ENCODE measurements around the gene NLGN1.

Gene NLGN1

DNA sequence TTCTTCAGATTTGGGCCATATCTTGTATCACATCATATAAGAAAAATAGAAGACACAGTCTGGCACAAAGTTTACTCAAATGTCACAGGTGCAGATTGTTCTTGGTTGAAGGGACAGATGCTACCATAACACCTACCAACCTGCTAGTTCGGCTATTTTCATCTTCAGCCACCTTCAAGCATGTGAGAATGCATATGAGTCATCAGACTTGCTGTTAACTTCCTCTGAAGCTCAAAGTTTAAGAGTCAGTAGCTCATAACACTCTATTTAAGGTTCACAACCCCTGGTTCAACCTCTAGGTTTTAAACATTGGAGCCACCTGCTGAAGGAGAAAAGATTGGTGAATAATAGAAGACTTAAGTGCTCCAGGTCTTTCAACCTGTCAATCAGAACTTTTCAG is 522.8 kb downstream of the NLGN1 start:
- H3K9ac ChIP-seq (ENCODE audit: low read length), result no peak overlapping the region
- H3K4me3 ChIP-seq (ENCODE audit: low read depth in 1 of 2, low read length in 2 of 2), result no peak overlapping the region
- no peak overlapping the region for H3K27ac ChIP-seq (ENCODE audit: low read depth, low read length)

DNA sequence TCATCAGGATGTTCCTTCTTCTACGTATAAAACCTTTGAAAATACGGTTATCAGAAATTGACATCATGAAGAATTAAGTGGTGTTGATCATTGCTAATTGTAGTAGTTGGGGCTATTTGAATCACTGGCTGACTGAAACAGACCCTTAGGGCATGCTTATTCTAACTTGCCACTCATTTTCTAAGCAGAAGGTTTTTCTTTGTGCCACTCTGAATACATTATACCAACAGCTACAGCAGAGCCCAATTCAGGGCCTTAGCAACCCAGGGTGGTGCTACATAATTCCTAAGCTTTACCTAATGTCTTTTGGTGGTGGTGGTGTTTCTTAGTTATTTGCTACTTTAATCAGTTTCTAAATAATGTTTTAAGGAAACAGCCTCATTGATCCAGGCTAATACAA is 524.2 kb downstream of the NLGN1 start:
- H3K27ac ChIP-seq (ENCODE audit: low read depth, low read length), result no peak overlapping the region
- H3K9ac ChIP-seq (ENCODE audit: low read length), result no peak overlapping the region

More for the DNA sequence above, 522.8 kb downstream of the NLGN1 start:
- no peaks in the 10 kb centered on the region for H3K36me3 ChIP-seq (ENCODE audit: insufficient read depth, low read length)
- no peaks in the 10 kb centered on the region for H3K4me1 ChIP-seq (ENCODE audit: insufficient read depth, low read length)
- no peaks in the 10 kb centered on the region for H3K9me3 ChIP-seq (ENCODE audit: low read length)
- H3K27me3 ChIP-seq (ENCODE audit: control insufficient read depth in 1 of 2, insufficient read depth in 2 of 2, low read length in 2 of 2), result no peaks in the 10 kb centered on the region

DNA sequence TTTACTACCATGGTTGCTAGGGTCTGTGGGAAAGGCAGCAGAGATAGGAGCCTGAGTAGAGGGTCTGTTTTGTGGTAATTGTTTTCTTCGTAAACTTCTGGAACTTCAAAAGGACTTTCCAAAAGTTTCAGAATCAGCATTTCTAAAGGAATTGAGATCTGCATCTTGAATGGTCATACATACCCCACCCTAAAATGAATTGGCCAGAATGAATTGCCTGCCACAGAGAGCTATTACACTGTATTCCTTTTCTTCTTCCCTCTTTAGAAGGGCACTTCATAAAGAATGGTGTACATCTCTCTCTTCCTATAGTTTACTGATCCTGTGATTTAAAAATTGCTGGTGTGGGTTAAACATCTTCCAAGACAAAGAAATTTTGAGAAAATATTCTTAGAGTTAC is 525.7 kb downstream of the NLGN1 start:
- Histone ChIP-seq H3K36me3 (ENCODE audit: insufficient read depth, low read length) (no peaks in the 10 kb centered on the region), H3K4me1 (ENCODE audit: insufficient read depth, low read length) (no peaks in the 10 kb centered on the region), H3K27ac (ENCODE audit: low read depth, low read length) (no peak overlapping the region), H3K4me3 (ENCODE audit: low read depth in 1 of 2, low read length in 2 of 2) (no peak overlapping the region), H3K9me3 (ENCODE audit: low read length) (no peaks in the 10 kb centered on the region), H3K27me3 (ENCODE audit: control insufficient read depth in 1 of 2, insufficient read depth in 2 of 2, low read length in 2 of 2) (no peaks in the 10 kb centered on the region), H3K9ac (ENCODE audit: low read length) (no peak overlapping the region)

More for the DNA sequence above, 524.2 kb downstream of the NLGN1 start:
- no peaks in the 10 kb centered on the region for H3K9me3 ChIP-seq (ENCODE audit: low read length)
- no peaks in the 10 kb centered on the region for H3K36me3 ChIP-seq (ENCODE audit: insufficient read depth, low read length)
- H3K4me1 ChIP-seq (ENCODE audit: insufficient read depth, low read length), result no peaks in the 10 kb centered on the region
- H3K4me3 ChIP-seq (ENCODE audit: low read depth in 1 of 2, low read length in 2 of 2), result no peak overlapping the region
- H3K27me3 ChIP-seq (ENCODE audit: control insufficient read depth in 1 of 2, insufficient read depth in 2 of 2, low read length in 2 of 2), result no peaks in the 10 kb centered on the region

DNA sequence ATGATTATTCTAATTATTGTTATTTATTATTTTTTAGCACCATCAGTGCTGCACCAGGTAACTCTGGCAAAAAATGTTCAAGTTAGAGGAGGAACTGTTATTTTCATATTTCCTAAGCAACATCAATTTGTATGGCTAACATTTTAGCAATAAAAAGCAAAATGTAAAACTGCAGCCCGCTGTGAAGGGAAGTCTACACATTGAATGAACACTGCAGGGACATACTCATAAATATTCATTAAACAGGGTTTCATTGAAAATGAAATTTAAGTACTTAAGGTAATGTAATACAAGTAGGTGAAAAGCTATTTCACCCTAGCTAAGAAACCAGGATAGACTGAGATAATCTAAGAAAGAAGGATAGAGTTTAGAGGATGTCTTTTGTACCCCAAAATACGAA is 532.7 kb downstream of the NLGN1 start:
- H3K27ac ChIP-seq (ENCODE audit: low read depth, low read length), result no peak overlapping the region
- H3K9ac ChIP-seq (ENCODE audit: low read length), result no peak overlapping the region
- H3K27me3 ChIP-seq (ENCODE audit: control insufficient read depth in 1 of 2, insufficient read depth in 2 of 2, low read length in 2 of 2), result no peaks in the 10 kb centered on the region
- H3K9me3 ChIP-seq (ENCODE audit: low read length), result no peaks in the 10 kb centered on the region
- H3K4me3 ChIP-seq (ENCODE audit: low read depth in 1 of 2, low read length in 2 of 2), result no peak overlapping the region
- no peaks in the 10 kb centered on the region for H3K36me3 ChIP-seq (ENCODE audit: insufficient read depth, low read length)
- H3K4me1 ChIP-seq (ENCODE audit: insufficient read depth, low read length), result no peaks in the 10 kb centered on the region

DNA sequence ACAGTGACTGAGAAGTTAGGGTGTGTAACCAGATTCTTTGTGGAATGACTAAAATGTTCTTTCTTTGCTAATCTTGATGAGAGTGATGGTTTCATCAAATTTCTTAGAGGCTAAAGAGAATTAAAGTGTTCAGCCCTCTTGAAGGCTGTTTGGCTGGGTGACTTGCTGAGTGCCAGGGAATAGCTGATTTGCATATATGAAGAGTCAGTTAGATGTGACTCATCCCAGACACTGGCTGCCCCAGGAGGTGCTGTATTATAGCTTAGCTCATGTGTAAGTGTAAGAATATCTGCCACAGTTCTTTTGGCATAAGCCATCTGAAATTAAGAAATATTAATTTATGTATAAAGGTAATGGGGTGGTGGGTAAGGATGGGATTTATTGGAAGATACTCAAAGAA is 535.1 kb downstream of the NLGN1 start:
- no peak overlapping the region for H3K4me3 ChIP-seq (ENCODE audit: low read depth in 1 of 2, low read length in 2 of 2)
- no peaks in the 10 kb centered on the region for H3K36me3 ChIP-seq (ENCODE audit: insufficient read depth, low read length)
- no peak overlapping the region for H3K27ac ChIP-seq (ENCODE audit: low read depth, low read length)
- no peaks in the 10 kb centered on the region for H3K4me1 ChIP-seq (ENCODE audit: insufficient read depth, low read length)
- no peaks in the 10 kb centered on the region for H3K9me3 ChIP-seq (ENCODE audit: low read length)
- H3K27me3 ChIP-seq (ENCODE audit: control insufficient read depth in 1 of 2, insufficient read depth in 2 of 2, low read length in 2 of 2), result no peaks in the 10 kb centered on the region
- no peak overlapping the region for H3K9ac ChIP-seq (ENCODE audit: low read length)

DNA sequence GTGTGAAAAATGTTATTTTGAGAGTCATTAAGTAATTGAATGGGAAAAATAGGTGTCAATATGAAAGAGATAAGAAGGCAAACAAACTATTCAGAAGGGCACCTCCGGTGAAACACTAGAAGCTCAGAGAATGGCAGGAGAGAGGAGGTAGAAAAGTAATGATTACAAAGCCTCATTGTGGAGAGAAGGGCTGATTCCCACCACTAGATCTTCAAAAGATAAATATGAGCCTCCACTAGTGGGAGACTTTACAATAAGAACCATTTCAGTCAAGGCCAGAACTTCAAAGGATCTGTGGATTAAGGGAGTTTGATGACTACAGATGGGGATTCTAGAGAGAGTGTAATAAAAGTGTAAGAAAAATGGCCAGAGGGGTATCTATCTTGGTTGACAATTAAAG is 535.6 kb downstream of the NLGN1 start:
- Histone ChIP-seq H3K27ac (ENCODE audit: low read depth, low read length) (no peak overlapping the region), H3K27me3 (ENCODE audit: control insufficient read depth in 1 of 2, insufficient read depth in 2 of 2, low read length in 2 of 2) (no peaks in the 10 kb centered on the region), H3K36me3 (ENCODE audit: insufficient read depth, low read length) (no peaks in the 10 kb centered on the region), H3K9ac (ENCODE audit: low read length) (no peak overlapping the region), H3K4me3 (ENCODE audit: low read depth in 1 of 2, low read length in 2 of 2) (no peak overlapping the region), H3K4me1 (ENCODE audit: insufficient read depth, low read length) (no peaks in the 10 kb centered on the region), H3K9me3 (ENCODE audit: low read length) (no peaks in the 10 kb centered on the region)

DNA sequence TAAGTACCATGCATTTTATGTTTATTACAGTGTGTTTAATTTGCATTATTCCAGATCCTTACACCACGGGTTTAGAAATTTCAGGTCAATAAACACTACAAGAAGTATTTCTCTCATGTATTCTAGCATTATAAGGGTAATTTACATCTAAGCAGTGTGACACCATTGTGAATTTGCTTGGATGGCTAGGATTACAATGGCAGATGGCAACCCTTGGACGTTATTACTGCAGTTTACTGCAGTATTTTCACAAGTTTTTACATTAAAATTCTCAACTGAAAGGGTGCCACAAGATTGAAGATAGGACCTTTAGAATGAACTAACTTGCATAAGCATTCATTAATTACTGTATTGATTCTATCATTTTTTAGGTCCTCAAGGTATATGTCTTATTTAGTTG is 538.8 kb downstream of the NLGN1 start:
- no peaks in the 10 kb centered on the region for H3K36me3 ChIP-seq (ENCODE audit: insufficient read depth, low read length)

DNA sequence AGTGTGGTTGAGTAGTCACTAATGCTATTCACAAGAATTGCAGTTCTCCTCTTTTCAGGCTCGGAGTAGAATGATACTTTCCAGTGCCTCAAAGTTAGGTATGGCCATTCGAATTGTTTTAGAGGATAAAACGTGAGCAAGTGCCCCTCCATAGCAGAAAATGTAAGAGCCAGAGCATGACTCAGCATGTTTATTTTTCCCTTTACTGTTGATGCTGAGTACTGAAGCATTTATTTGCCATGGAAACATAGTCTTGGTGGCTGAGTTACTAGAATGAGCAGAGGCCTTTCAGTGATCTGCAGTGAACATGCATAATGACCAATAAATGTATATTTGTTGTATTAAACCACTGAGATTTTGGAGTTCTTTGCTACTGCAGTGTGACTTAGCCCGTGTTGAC is 540.6 kb downstream of the NLGN1 start:
- Histone ChIP-seq H3K4me1 (ENCODE audit: insufficient read depth, low read length) (no peaks in the 10 kb centered on the region), H3K27me3 (ENCODE audit: control insufficient read depth in 1 of 2, insufficient read depth in 2 of 2, low read length in 2 of 2) (no peaks in the 10 kb centered on the region), H3K27ac (ENCODE audit: low read depth, low read length) (no peak overlapping the region), H3K9me3 (ENCODE audit: low read length) (no peaks in the 10 kb centered on the region), H3K4me3 (ENCODE audit: low read depth in 1 of 2, low read length in 2 of 2) (no peak overlapping the region), H3K36me3 (ENCODE audit: insufficient read depth, low read length) (no peaks in the 10 kb centered on the region), H3K9ac (ENCODE audit: low read length) (no peak overlapping the region)

More for the DNA sequence above, 538.8 kb downstream of the NLGN1 start:
- Histone ChIP-seq H3K27me3 (ENCODE audit: control insufficient read depth in 1 of 2, insufficient read depth in 2 of 2, low read length in 2 of 2) (no peaks in the 10 kb centered on the region), H3K4me1 (ENCODE audit: insufficient read depth, low read length) (no peaks in the 10 kb centered on the region), H3K9me3 (ENCODE audit: low read length) (no peaks in the 10 kb centered on the region), H3K9ac (ENCODE audit: low read length) (no peak overlapping the region), H3K4me3 (ENCODE audit: low read depth in 1 of 2, low read length in 2 of 2) (no peak overlapping the region), H3K27ac (ENCODE audit: low read depth, low read length) (no peak overlapping the region)

DNA sequence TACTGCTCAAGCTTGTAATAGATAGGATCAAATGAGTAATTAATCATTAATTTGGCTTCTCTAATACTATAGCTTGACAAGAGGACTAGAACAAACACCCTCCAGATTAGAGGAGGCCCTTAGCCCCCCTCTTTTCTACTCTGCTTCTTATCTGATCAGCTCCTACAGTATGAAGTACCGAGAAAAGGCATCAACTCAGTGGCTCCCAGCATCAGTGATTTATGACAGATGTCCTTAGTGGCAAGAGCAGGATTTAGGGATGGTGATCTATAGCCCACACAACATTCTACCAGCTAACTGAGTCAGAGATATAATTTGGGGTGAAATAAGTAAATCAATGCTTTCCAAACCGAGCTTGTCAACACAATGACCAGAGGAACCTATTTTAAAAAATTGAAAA is 541.1 kb downstream of the NLGN1 start:
- no peak overlapping the region for H3K27ac ChIP-seq (ENCODE audit: low read depth, low read length)
- no peaks in the 10 kb centered on the region for H3K27me3 ChIP-seq (ENCODE audit: control insufficient read depth in 1 of 2, insufficient read depth in 2 of 2, low read length in 2 of 2)
- H3K9ac ChIP-seq (ENCODE audit: low read length), result no peak overlapping the region
- no peaks in the 10 kb centered on the region for H3K9me3 ChIP-seq (ENCODE audit: low read length)
- H3K4me3 ChIP-seq (ENCODE audit: low read depth in 1 of 2, low read length in 2 of 2), result no peak overlapping the region
- H3K4me1 ChIP-seq (ENCODE audit: insufficient read depth, low read length), result no peaks in the 10 kb centered on the region
- no peaks in the 10 kb centered on the region for H3K36me3 ChIP-seq (ENCODE audit: insufficient read depth, low read length)

DNA sequence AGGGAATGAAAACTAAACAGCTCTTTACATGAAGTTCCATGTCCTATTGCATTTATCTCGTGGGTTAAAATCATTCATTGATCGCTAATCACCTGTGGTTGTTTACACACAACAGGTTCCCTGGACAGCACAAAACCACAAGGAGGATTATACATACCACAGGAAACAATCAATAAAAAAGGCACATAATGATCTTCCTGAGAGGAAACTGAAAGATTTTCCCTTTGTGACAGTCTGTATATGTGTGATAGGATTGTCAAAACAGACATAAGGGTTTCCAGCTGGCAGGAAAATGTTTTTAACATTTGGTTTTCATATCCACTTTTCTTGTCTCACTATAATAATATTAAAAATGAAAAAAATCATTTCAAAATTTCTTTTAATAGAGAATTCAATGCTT is 541.8 kb downstream of the NLGN1 start:
- H3K36me3 ChIP-seq (ENCODE audit: insufficient read depth, low read length), result no peaks in the 10 kb centered on the region
- no peaks in the 10 kb centered on the region for H3K27me3 ChIP-seq (ENCODE audit: control insufficient read depth in 1 of 2, insufficient read depth in 2 of 2, low read length in 2 of 2)
- no peaks in the 10 kb centered on the region for H3K9me3 ChIP-seq (ENCODE audit: low read length)
- H3K4me1 ChIP-seq (ENCODE audit: insufficient read depth, low read length), result no peaks in the 10 kb centered on the region
- no peak overlapping the region for H3K9ac ChIP-seq (ENCODE audit: low read length)
- H3K27ac ChIP-seq (ENCODE audit: low read depth, low read length), result no peak overlapping the region
- H3K4me3 ChIP-seq (ENCODE audit: low read depth in 1 of 2, low read length in 2 of 2), result no peak overlapping the region

DNA sequence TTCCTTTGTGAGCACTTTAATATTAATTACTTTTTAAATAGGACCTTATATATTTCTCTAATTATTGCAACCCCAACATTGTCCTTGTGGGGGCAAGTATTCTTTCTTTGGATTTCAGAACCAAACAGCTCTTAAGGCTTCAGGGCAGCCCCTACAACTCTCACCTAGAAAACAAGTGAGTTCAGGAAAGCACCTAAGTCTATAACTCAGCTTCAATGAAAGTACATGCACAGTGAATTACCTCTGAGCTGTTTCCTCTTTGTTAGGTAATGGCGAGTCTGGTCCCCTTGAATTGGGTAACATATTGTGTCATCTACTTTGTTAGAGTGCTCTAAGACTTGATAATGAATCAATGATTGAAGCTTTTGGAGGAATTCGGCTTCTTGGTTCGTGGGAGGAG is 545.7 kb downstream of the NLGN1 start:
- H3K27ac ChIP-seq (ENCODE audit: low read depth, low read length), result no peak overlapping the region
- no peaks in the 10 kb centered on the region for H3K27me3 ChIP-seq (ENCODE audit: control insufficient read depth in 1 of 2, insufficient read depth in 2 of 2, low read length in 2 of 2)
- no peaks in the 10 kb centered on the region for H3K36me3 ChIP-seq (ENCODE audit: insufficient read depth, low read length)
- H3K4me3 ChIP-seq (ENCODE audit: low read depth in 1 of 2, low read length in 2 of 2), result no peak overlapping the region
- no peak overlapping the region for H3K9ac ChIP-seq (ENCODE audit: low read length)
- no peaks in the 10 kb centered on the region for H3K4me1 ChIP-seq (ENCODE audit: insufficient read depth, low read length)
- no peaks in the 10 kb centered on the region for H3K9me3 ChIP-seq (ENCODE audit: low read length)

DNA sequence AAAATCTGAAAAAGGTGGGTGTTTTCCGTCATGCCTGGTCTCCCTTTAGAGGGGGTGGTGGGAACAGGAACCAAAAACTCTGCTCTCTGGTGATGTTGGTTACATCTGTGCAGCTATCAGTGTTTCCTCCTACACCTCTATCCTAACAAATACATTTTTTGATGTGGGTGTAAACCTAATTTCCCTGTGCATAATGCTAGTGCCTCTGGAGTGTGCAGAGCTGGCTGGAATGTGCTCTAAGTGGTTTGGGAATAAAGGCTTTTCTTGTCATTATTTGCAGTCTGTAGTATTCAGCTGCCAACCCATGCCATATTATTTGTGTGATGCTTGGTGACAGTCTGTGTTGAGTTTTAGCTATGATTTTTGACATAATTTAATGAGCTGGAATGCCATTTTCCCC is 547.6 kb downstream of the NLGN1 start:
- Histone ChIP-seq H3K36me3 (ENCODE audit: insufficient read depth, low read length) (no peaks in the 10 kb centered on the region), H3K4me3 (ENCODE audit: low read depth in 1 of 2, low read length in 2 of 2) (no peak overlapping the region), H3K9me3 (ENCODE audit: low read length) (no peaks in the 10 kb centered on the region), H3K9ac (ENCODE audit: low read length) (no peak overlapping the region), H3K27me3 (ENCODE audit: control insufficient read depth in 1 of 2, insufficient read depth in 2 of 2, low read length in 2 of 2) (no peaks in the 10 kb centered on the region), H3K4me1 (ENCODE audit: insufficient read depth, low read length) (no peaks in the 10 kb centered on the region), H3K27ac (ENCODE audit: low read depth, low read length) (no peak overlapping the region)

All from muscle layer of colon (tissue), 2 donors.